HG03039 (cell line): ENCODE measurements around the gene HLCS.

Experiments used
- ATAC-seq: cut with Tn5 transposase; IDR thresholded peaks from one replicate; pipeline ENCODE4 v1.9.1; 2021; ENCODE audit warnings: mild to moderate bottlenecking, moderate library complexity; ENCODE audit not compliant: unreplicated experiment

Gene HLCS

GRCh38 chr21:36851121-36851520 is 115.3 kb downstream of the HLCS start:
- ATAC-seq = no peak

- ATAC-seq = no peak
Observed at GRCh38 chr21:36850372-36850771, 116.1 kb downstream of the HLCS start.

GRCh38 chr21:36849461-36850105 is 116.9 kb downstream of the HLCS start:
- ATAC-seq = no peak

- no peak for ATAC-seq
Observed at GRCh38 chr21:36848730-36849274, 117.7 kb downstream of the HLCS start.

- no peak for ATAC-seq
Observed at GRCh38 chr21:36847189-36847588, 119.3 kb downstream of the HLCS start.

- no peak for ATAC-seq
Observed at GRCh38 chr21:36846631-36847030, 119.8 kb downstream of the HLCS start.

GRCh38 chr21:36845790-36846189 is 120.7 kb downstream of the HLCS start:
- no peak for ATAC-seq

GRCh38 chr21:36845070-36845469 is 121.4 kb downstream of the HLCS start:
- ATAC-seq = no peak

- no peak for ATAC-seq
Observed at GRCh38 chr21:36841866-36842265, 124.6 kb downstream of the HLCS start.

- ATAC-seq = no peak
Observed at GRCh38 chr21:36839735-36840134, 126.7 kb downstream of the HLCS start.

- ATAC-seq = no peak
Observed at GRCh38 chr21:36839123-36839522, 127.3 kb downstream of the HLCS start.

GRCh38 chr21:36835383-36835795 is 131.1 kb downstream of the HLCS start:
- ATAC-seq = no peak

- no peak for ATAC-seq
Observed at GRCh38 chr21:36834192-36834591, 132.3 kb downstream of the HLCS start.

- no peak for ATAC-seq
Observed at GRCh38 chr21:36830100-36830499, 136.4 kb downstream of the HLCS start.

- no peak for ATAC-seq
Observed at GRCh38 chr21:36828891-36829515, 137.5 kb downstream of the HLCS start.

- no peak for ATAC-seq
Observed at GRCh38 chr21:36828208-36828607, 138.3 kb downstream of the HLCS start.

GRCh38 chr21:36825658-36826057 is 140.8 kb downstream of the HLCS start:
- ATAC-seq = no peak

GRCh38 chr21:36821032-36821299 is 145.5 kb downstream of the HLCS start:
- ATAC-seq = no peak

- ATAC-seq = no peak
Observed at GRCh38 chr21:36820176-36821031, 146.1 kb downstream of the HLCS start.

- ATAC-seq = no peak
Observed at GRCh38 chr21:36817732-36818450, 148.6 kb downstream of the HLCS start.

- no peak for ATAC-seq
Observed at GRCh38 chr21:36816561-36817130, 149.8 kb downstream of the HLCS start.
